ENCODE results near the gene PBLD.
"Not testable (repeated sequence)": the region's sequence is repeated elsewhere in the genome, so short reads cannot be mapped to it uniquely, and the experiment has no call there.

The PBLD gene

GRCh38 chr10:68278906-68279753 is 53.6 kb downstream of the PBLD start:
- DNase-seq (ENCODE audit: low spot score): not testable (repeated sequence)

GRCh38 chr10:68277814-68278213 is 54.9 kb downstream of the PBLD start:
- not testable (repeated sequence) for DNase-seq (ENCODE audit: low spot score)

- DNase-seq (ENCODE audit: low spot score): no peak
Measured at GRCh38 chr10:68276224-68276623, 56.5 kb downstream of the PBLD start.

GRCh38 chr10:68275600-68276126 is 57.1 kb downstream of the PBLD start:
- DNase-seq (ENCODE audit: low spot score): no peak

- no peak for DNase-seq (ENCODE audit: low spot score)
Measured at GRCh38 chr10:68272833-68273232, 59.9 kb downstream of the PBLD start.

- DNase-seq (ENCODE audit: low spot score): no peak
Measured at GRCh38 chr10:68271196-68271882, 61.4 kb downstream of the PBLD start.

- no peak for DNase-seq (ENCODE audit: low spot score)
Measured at GRCh38 chr10:68269562-68270290, 63.0 kb downstream of the PBLD start.

- DNase-seq (ENCODE audit: low spot score): no peak
Measured at GRCh38 chr10:68261132-68261856, 71.4 kb downstream of the PBLD start.

GRCh38 chr10:68253346-68253745 is 79.4 kb downstream of the PBLD start:
- DNase-seq (ENCODE audit: low spot score): no peak

- DNase-seq (ENCODE audit: low spot score): no peak
Measured at GRCh38 chr10:68251625-68252495, 80.9 kb downstream of the PBLD start.

GRCh38 chr10:68251151-68251550 is 81.6 kb downstream of the PBLD start:
- DNase-seq (ENCODE audit: low spot score): no peak

GRCh38 chr10:68249297-68249696 is 83.4 kb downstream of the PBLD start:
- DNase-seq (ENCODE audit: low spot score): no peak

- DNase-seq (ENCODE audit: low spot score): no peak
Measured at GRCh38 chr10:68247931-68248330, 84.8 kb downstream of the PBLD start.

- DNase-seq (ENCODE audit: low spot score): not testable (repeated sequence)
Measured at GRCh38 chr10:68246397-68246796, 86.3 kb downstream of the PBLD start.

GRCh38 chr10:68242051-68242450 is 90.7 kb downstream of the PBLD start:
- no peak for DNase-seq (ENCODE audit: low spot score)

- no peak for DNase-seq (ENCODE audit: low spot score)
Measured at GRCh38 chr10:68239596-68240150, 93.1 kb downstream of the PBLD start.

- no peak for DNase-seq (ENCODE audit: low spot score)
Measured at GRCh38 chr10:68239069-68239468, 93.7 kb downstream of the PBLD start.

GRCh38 chr10:68238371-68238770 is 94.4 kb downstream of the PBLD start:
- no peak for DNase-seq (ENCODE audit: low spot score)

- DNase-seq (ENCODE audit: low spot score): no peak
Measured at GRCh38 chr10:68237173-68237572, 95.6 kb downstream of the PBLD start.

- no peak for DNase-seq (ENCODE audit: low spot score)
Measured at GRCh38 chr10:68235581-68235980, 97.1 kb downstream of the PBLD start.

Measured in germinal center (tissue), 1 donor.